Stimulated activated CD8-positive, alpha-beta memory T cell treated with anti-CD3 and anti-CD28 coated beads, Interleukin-7, amount 100 ng/mL, for 1 hour (primary cell): ENCODE results near the gene RAD51B.

Source experiments
- DNase-seq, 2 donors: peaks; one replicate each; pipeline ENCODE4 v3.0.0-alpha.2; 2020; ENCODE audit warnings: low read depth in 2 of 2

The RAD51B gene

GRCh38 chr14:67835596-67835995 is 16.0 kb downstream of the RAD51B start:
- DNase-seq: no peak

- peak in 1 of 2 donors; percentile 24 for DNase-seq
Measured at GRCh38 chr14:67837011-67837624, 17.5 kb downstream of the RAD51B start.

GRCh38 chr14:67846029-67846610 is 26.5 kb downstream of the RAD51B start:
- no peak for DNase-seq

GRCh38 chr14:67850066-67850830 is 30.7 kb downstream of the RAD51B start:
- DNase-seq: no peak

- DNase-seq: no peak
Measured at GRCh38 chr14:67851785-67852410, 32.3 kb downstream of the RAD51B start.

GRCh38 chr14:67852926-67853604 is 33.5 kb downstream of the RAD51B start:
- no peak for DNase-seq

GRCh38 chr14:67853715-67854114 is 34.1 kb downstream of the RAD51B start:
- DNase-seq: no peak

GRCh38 chr14:67856827-67857226 is 37.2 kb downstream of the RAD51B start:
- no peak for DNase-seq

GRCh38 chr14:67857778-67858350 is 38.3 kb downstream of the RAD51B start:
- no peak for DNase-seq

GRCh38 chr14:67859169-67859749 is 39.7 kb downstream of the RAD51B start:
- DNase-seq: no peak

GRCh38 chr14:67863223-67863622 is 43.6 kb downstream of the RAD51B start:
- DNase-seq: no peak

GRCh38 chr14:67875175-67876006 is 55.8 kb downstream of the RAD51B start:
- no peak for DNase-seq

GRCh38 chr14:67879026-67879425 is 59.4 kb downstream of the RAD51B start:
- DNase-seq: no peak

GRCh38 chr14:67881225-67881624 is 61.6 kb downstream of the RAD51B start:
- DNase-seq: no peak

- DNase-seq: no peak
Measured at GRCh38 chr14:67882986-67883555, 63.5 kb downstream of the RAD51B start.

- no peak for DNase-seq
Measured at GRCh38 chr14:67883717-67884116, 64.1 kb downstream of the RAD51B start.

- DNase-seq: no peak
Measured at GRCh38 chr14:67886191-67886590, 66.6 kb downstream of the RAD51B start.

- DNase-seq: no peak
Measured at GRCh38 chr14:67887478-67887877, 67.9 kb downstream of the RAD51B start.

- DNase-seq: no peak
Measured at GRCh38 chr14:67889455-67889854, 69.9 kb downstream of the RAD51B start.

GRCh38 chr14:67892466-67893100 is 73.0 kb downstream of the RAD51B start:
- no peak for DNase-seq
